MM.1S (cell line): ENCODE data around the gene XPR1.

Experiments
- DNase-seq: peaks from one replicate; pipeline ENCODE4 v3.0.0-alpha.2; 2015
- H2AFZ ChIP-seq: fragments of 300-600 bp; sonication (generic); 2 replicates; pipeline ENCODE4 v1.6.0; 2016; ENCODE audit warnings: antibody characterized with exemption, low read length
- H3F3A ChIP-seq: fragments of 300-600 bp; sonication (generic); 2 replicates; pipeline ENCODE4 v1.6.1; 2016; ENCODE audit warnings: mild to moderate bottlenecking, antibody characterized with exemption, low read length, moderate library complexity, mixed read lengths; ENCODE audit not compliant: insufficient read depth
- H3K27ac ChIP-seq: fragments of 300-600 bp; sonication (generic); 2 replicates; pipeline ENCODE4 v1.5.1; 2016; ENCODE audit warnings: mild to moderate bottlenecking, low read length
- H3K27me3 ChIP-seq: fragments of 300-600 bp; sonication (generic); replicated peaks from 2 replicates; pipeline ENCODE4 v1.6.0; 2016; ENCODE audit warnings: low read length; ENCODE audit not compliant: insufficient read depth
- H3K36me3 ChIP-seq: fragments of 300-600 bp; sonication (generic); replicated peaks from 2 replicates; pipeline ENCODE4 v1.6.1; 2016; ENCODE audit warnings: mild to moderate bottlenecking, low read length, mixed read lengths; ENCODE audit not compliant: insufficient read depth
- H3K4me1 ChIP-seq: fragments of 300-600 bp; sonication (generic); 2 replicates; pipeline ENCODE4 v1.6.1; 2016; ENCODE audit warnings: low read length, mixed read lengths
- H3K4me2 ChIP-seq: fragments of 300-600 bp; sonication (generic); 2 replicates; pipeline ENCODE4 v1.6.0; 2016; ENCODE audit warnings: low read depth, low read length
- H3K4me3 ChIP-seq: fragments of 300-600 bp; sonication (generic); 2 replicates; pipeline ENCODE4 v1.5.1; 2016; ENCODE audit warnings: low read length, mixed read lengths
- H3K79me2 ChIP-seq: fragments of 300-600 bp; sonication (generic); 2 replicates; pipeline ENCODE4 v1.6.1; 2016; ENCODE audit warnings: mixed run types, low read length, mixed read lengths
- H3K9ac ChIP-seq: fragments of 300-600 bp; sonication (generic); 2 replicates; pipeline ENCODE4 v1.6.1; 2016; ENCODE audit warnings: low read length, mixed read lengths
- H3K9me2 ChIP-seq: fragments of 300-600 bp; sonication (generic); replicated peaks from 2 replicates; pipeline ENCODE4 v1.6.1; 2016; ENCODE audit warnings: mild to moderate bottlenecking, low read length, mixed read lengths; ENCODE audit not compliant: insufficient read depth
- H3K9me3 ChIP-seq: fragments of 300-600 bp; sonication (generic); replicated peaks from 2 replicates; pipeline ENCODE4 v1.6.1; 2016; ENCODE audit warnings: mild to moderate bottlenecking, low read length, mixed read lengths; ENCODE audit not compliant: insufficient read depth
- H4K20me1 ChIP-seq: fragments of 300-600 bp; sonication (generic); 2 replicates; pipeline ENCODE4 v1.6.1; 2016; ENCODE audit warnings: mild to moderate bottlenecking, low read length, moderate library complexity, mixed read lengths; ENCODE audit not compliant: insufficient read depth
- EZH2 ChIP-seq: fragments of 300-600 bp; sonication (generic); optimal IDR thresholded peaks from 2 replicates; pipeline ENCODE3; 2017; ENCODE audit warnings: low read depth, mild to moderate bottlenecking, antibody characterized with exemption, low read length, mixed read lengths
- EZH2phosphoT487 ChIP-seq: fragments of 300-600 bp; sonication (generic); IDR thresholded peaks from 2 replicates; pipeline ENCODE4 v1.6.1; 2018; ENCODE audit warnings: antibody characterized with exemption, low read length
- TF ChIP-seq, protein P1 (sequence below): fragments of 300-600 bp; sonication (generic); IDR thresholded peaks from 2 replicates; pipeline ENCODE4 v1.5.1; 2016; ENCODE audit warnings: antibody characterized with exemption, low read length, mixed read lengths

Gene XPR1

DNA sequence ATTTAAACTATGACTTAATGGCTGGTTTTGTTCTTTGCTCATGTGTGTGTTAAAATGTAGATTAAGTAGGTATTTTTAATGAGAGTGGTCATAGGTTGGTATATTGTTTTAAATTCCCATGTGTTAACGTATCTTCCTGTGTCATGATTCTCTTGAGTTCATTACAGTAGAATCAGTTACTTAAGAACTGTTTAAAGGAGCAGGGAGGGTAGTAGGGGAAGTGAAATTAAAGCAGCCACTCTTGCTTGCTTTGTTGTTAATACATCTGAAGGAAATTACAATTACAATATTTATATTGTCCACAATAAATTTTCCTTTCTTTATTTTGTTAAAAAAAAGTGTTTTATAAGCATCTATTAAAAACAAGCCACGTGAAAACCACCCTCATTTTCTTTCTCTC is 161.6 kb downstream of the XPR1 start:
- H3F3A ChIP-seq, result no peaks in the 10 kb centered on the region
- no peak overlapping the region for H3K4me2 ChIP-seq
- no peaks in the 10 kb centered on the region for H3K9me2 ChIP-seq
- TF ChIP-seq EZH2phosphoT487, result no peak
- TF ChIP-seq EZH2, result no peak
- TF ChIP-seq, protein P1, sequence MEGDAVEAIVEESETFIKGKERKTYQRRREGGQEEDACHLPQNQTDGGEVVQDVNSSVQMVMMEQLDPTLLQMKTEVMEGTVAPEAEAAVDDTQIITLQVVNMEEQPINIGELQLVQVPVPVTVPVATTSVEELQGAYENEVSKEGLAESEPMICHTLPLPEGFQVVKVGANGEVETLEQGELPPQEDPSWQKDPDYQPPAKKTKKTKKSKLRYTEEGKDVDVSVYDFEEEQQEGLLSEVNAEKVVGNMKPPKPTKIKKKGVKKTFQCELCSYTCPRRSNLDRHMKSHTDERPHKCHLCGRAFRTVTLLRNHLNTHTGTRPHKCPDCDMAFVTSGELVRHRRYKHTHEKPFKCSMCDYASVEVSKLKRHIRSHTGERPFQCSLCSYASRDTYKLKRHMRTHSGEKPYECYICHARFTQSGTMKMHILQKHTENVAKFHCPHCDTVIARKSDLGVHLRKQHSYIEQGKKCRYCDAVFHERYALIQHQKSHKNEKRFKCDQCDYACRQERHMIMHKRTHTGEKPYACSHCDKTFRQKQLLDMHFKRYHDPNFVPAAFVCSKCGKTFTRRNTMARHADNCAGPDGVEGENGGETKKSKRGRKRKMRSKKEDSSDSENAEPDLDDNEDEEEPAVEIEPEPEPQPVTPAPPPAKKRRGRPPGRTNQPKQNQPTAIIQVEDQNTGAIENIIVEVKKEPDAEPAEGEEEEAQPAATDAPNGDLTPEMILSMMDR, result no peak
- no peak overlapping the region for H3K9ac ChIP-seq
- no peaks in the 10 kb centered on the region for H4K20me1 ChIP-seq
- H3K36me3 ChIP-seq, result no peaks in the 10 kb centered on the region
- H3K4me3 ChIP-seq, result no peak overlapping the region
- no peaks in the 10 kb centered on the region for H3K79me2 ChIP-seq
- H3K27me3 ChIP-seq, result no peaks in the 10 kb centered on the region
- H3K4me1 ChIP-seq, result no peaks in the 10 kb centered on the region
- H3K9me3 ChIP-seq, result no peaks in the 10 kb centered on the region
- no peak overlapping the region for H2AFZ ChIP-seq
- DNase-seq, result no peak
- no peak overlapping the region for H3K27ac ChIP-seq

DNA sequence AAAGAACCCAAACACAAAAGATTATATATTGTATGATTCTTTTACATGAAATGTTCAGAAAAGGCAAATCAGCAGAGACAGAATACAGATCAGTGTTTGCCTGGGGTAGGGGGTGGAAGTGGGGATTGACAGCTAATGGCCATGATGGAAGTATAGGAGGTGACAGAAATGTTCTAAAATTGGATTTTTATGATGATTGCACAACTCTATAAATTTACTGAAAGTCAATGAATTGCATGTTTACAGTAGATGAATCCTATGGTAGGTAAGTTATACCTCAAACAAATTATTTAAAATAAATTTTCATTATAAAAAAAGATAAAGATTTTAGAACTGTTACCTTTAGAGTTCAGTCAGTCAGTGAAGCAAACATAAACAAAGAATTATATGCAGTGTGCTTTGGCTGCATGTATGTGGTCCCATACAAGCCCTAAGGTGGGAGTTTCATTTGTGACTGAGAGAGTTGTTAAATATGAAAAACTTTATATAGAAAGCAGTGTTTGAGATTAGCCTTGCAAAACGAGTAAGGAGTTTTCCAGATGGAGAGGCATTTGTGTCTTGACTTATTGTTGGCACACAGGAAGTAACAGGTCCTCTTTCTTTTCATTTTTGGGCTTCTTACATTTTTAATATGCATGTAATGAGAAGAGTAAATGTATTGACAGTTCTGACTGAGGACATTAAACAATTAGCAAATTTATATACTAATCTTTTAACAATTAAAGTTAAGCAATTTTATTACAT is 165.2 kb downstream of the XPR1 start:
- Histone ChIP-seq H2AFZ (no peak overlapping the region), H3K79me2 (no peaks in the 10 kb centered on the region), H3K27me3 (no peaks in the 10 kb centered on the region), H3F3A (no peaks in the 10 kb centered on the region), H3K9ac (no peak overlapping the region), H3K4me2 (no peak overlapping the region), H3K36me3 (no peaks in the 10 kb centered on the region), H3K9me2 (no peaks in the 10 kb centered on the region), H3K4me3 (no peak overlapping the region), H4K20me1 (no peaks in the 10 kb centered on the region), H3K9me3 (no peaks in the 10 kb centered on the region), H3K27ac (no peak overlapping the region), H3K4me1 (no peaks in the 10 kb centered on the region)
- DNase-seq, result no peak
- TF ChIP-seq, protein P1, result no peak
- no peak for TF ChIP-seq EZH2phosphoT487

DNA sequence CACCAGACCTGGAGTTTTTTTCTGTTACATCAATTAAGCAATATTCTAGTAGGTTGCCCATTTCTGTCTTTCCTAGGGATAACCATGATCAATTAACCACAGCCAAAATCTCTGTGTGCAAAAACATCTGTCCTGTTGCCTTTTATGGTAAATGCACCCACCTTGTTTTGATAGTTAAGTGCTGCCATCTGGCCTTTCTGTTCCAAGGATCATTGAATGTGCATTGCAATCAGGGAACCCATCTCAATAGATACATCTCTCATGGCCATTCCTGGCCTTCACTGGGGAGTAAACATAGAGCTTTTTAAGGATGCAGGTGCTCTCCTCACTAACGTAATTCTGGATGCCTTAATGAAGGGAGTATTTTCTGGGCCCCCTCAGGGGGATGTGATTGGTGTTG is 169.1 kb downstream of the XPR1 start:
- no peak for DNase-seq
- no peaks in the 10 kb centered on the region for H3K9me2 ChIP-seq
- no peaks in the 10 kb centered on the region; the same call in 1 of the 2 replicates for H3K36me3 ChIP-seq
- H2AFZ ChIP-seq, result no peak overlapping the region
- no peaks in the 10 kb centered on the region for H3K27me3 ChIP-seq
- no peak overlapping the region for H3K27ac ChIP-seq
- H3K79me2 ChIP-seq, result no peaks in the 10 kb centered on the region
- no peaks in the 10 kb centered on the region for H3F3A ChIP-seq
- H3K4me3 ChIP-seq, result no peak overlapping the region
- no peak overlapping the region for H3K9ac ChIP-seq
- no peak overlapping the region for H3K4me2 ChIP-seq
- TF ChIP-seq EZH2 (no peak), EZH2phosphoT487 (no peak)
- TF ChIP-seq, protein P1, result no peak
- H3K9me3 ChIP-seq, result no peaks in the 10 kb centered on the region
- peaks cover 6% of the 10 kb centered on the region for H3K4me1 ChIP-seq
- no peaks in the 10 kb centered on the region for H4K20me1 ChIP-seq
